Calu3 (cell line): ENCODE results near the gene ANKHD1. TPM values are rescaled to one million over a fixed set of nuclear protein-coding genes. Genes with fewer than 3 reads are reported as not detected.

Experiments
- BruUV-seq: library from RNA; stranded (reverse); fragments of 400-500 nt; replicated peaks from 2 replicates; lab custom pipeline; 2021; lab: Mats Ljungman, UMichigan
- CTCF ChIA-PET: fragments of 300-600 bp; sonication (Branson Sonifier 250); formaldehyde crosslinking; loops from one replicate; lab custom pipeline; 2022; ENCODE audit warnings: antibody characterized with exemption; lab: Charles Lee
- DNase-seq: peaks from one replicate; pipeline ENCODE4 v3.0.0; 2022
- H3K27ac Mint-ChIP-seq: one replicate; pipeline ENCODE4 v1.8.0; 2022; ENCODE audit warnings: mixed read lengths; ENCODE audit not compliant: unreplicated experiment
- H3K27me3 Mint-ChIP-seq: one replicate; pipeline ENCODE4 v1.8.0; 2022; ENCODE audit warnings: mixed read lengths; ENCODE audit not compliant: unreplicated experiment
- H3K36me3 Mint-ChIP-seq: one replicate; pipeline ENCODE4 v1.8.0; 2022; ENCODE audit warnings: mild to moderate bottlenecking, moderate library complexity, mixed read lengths; ENCODE audit not compliant: insufficient read depth, unreplicated experiment
- H3K4me1 Mint-ChIP-seq: one replicate; pipeline ENCODE4 v1.8.0; 2022; ENCODE audit warnings: mild to moderate bottlenecking, low read depth, mixed read lengths; ENCODE audit not compliant: unreplicated experiment
- H3K4me3 Mint-ChIP-seq: one replicate; pipeline ENCODE4 v1.8.0; 2022; ENCODE audit warnings: mild to moderate bottlenecking, low read depth, moderate library complexity, mixed read lengths; ENCODE audit not compliant: unreplicated experiment
- H3K9me3 Mint-ChIP-seq: one replicate; pipeline ENCODE4 v1.8.0; 2022; ENCODE audit warnings: low read depth, mixed read lengths; ENCODE audit not compliant: unreplicated experiment
- CTCF ChIP-seq: fragments of 200-600 bp; IDR thresholded peaks from one replicate; pipeline ENCODE4 v1.8.0; 2022; ENCODE audit warnings: antibody characterized with exemption; ENCODE audit not compliant: unreplicated experiment
- intact Hi-C: fragments of 100-400 bp; cut with micrococcal nuclease; formaldehyde crosslinking; loops from one replicate; pipeline ENCODE4 v1.10.0; 2022; ENCODE audit not compliant: unreplicated experiment
- total RNA-seq: library from RNA; stranded (reverse); gene quantifications from 2 replicates; pipeline ENCODE4 v1.2.3, GENCODE V29; 2022

ANKHD1 gene
- total RNA-seq, 1 experiment from 2014 or later: 167 TPM

GRCh38 chr5:140468188-140468587, 66.6 kb downstream of the ANKHD1 start:
- no TSS peak for BruUV-seq
- DNase-seq: no peak
- CTCF ChIA-PET: interaction anchor here (0.6 kb wide), 1 partner anchor 37 kb away, joined by 3 read pairs; no protein-coding TSS in a partner anchor
- intact Hi-C loops: no loop called here
- TF ChIP-seq CTCF: no peak
- no peaks in the 10 kb centered on the region for H3K27me3 Mint-ChIP-seq
- H3K27ac Mint-ChIP-seq: no peak overlapping the region
- no peaks in the 10 kb centered on the region for H3K4me1 Mint-ChIP-seq
- H3K9me3 Mint-ChIP-seq: no peaks in the 10 kb centered on the region
- no peak overlapping the region for H3K4me3 Mint-ChIP-seq
- peaks cover 45% of the 10 kb centered on the region for H3K36me3 Mint-ChIP-seq

- H3K4me3 Mint-ChIP-seq: no peak overlapping the region
- BruUV-seq: no TSS peak
- peaks cover 48% of the 10 kb centered on the region for H3K36me3 Mint-ChIP-seq
- no peaks in the 10 kb centered on the region for H3K4me1 Mint-ChIP-seq
- TF ChIP-seq CTCF: no peak
- CTCF ChIA-PET: no interaction called here
- no peak for DNase-seq
- no peaks in the 10 kb centered on the region for H3K9me3 Mint-ChIP-seq
- H3K27ac Mint-ChIP-seq: no peak overlapping the region
- no peaks in the 10 kb centered on the region for H3K27me3 Mint-ChIP-seq
- intact Hi-C loops: no loop called here
Observed at GRCh38 chr5:140469259-140469658, 67.6 kb downstream of the ANKHD1 start.

GRCh38 chr5:140480310-140481014, 78.8 kb downstream of the ANKHD1 start:
- H3K27me3 Mint-ChIP-seq: no peaks in the 10 kb centered on the region
- no peaks in the 10 kb centered on the region for H3K9me3 Mint-ChIP-seq
- CTCF ChIA-PET: interaction anchor here (0.5 kb wide), 1 partner anchor 57 kb away, joined by 3 read pairs; no protein-coding TSS in a partner anchor
- H3K4me1 Mint-ChIP-seq: peaks cover 10% of the 10 kb centered on the region
- no peak for DNase-seq
- BruUV-seq: no TSS peak
- TF ChIP-seq CTCF: no peak
- H3K27ac Mint-ChIP-seq: peak overlapping the region; percentile 8
- H3K36me3 Mint-ChIP-seq: peaks cover 33% of the 10 kb centered on the region
- intact Hi-C loops: no loop called here
- no peak overlapping the region for H3K4me3 Mint-ChIP-seq

- Mint-ChIP-seq H3K27me3 (no peaks in the 10 kb centered on the region), H3K36me3 (peaks cover 39% of the 10 kb centered on the region), H3K4me1 (peaks cover 10% of the 10 kb centered on the region), H3K27ac (peak overlapping the region; percentile 8), H3K9me3 (no peaks in the 10 kb centered on the region), H3K4me3 (no peak overlapping the region)
- no TSS peak for BruUV-seq
- intact Hi-C loops: no loop called here
- no peak for DNase-seq
- no peak for TF ChIP-seq CTCF
- CTCF ChIA-PET: no interaction called here
Observed at GRCh38 chr5:140481758-140482157, 80.1 kb downstream of the ANKHD1 start.
